GM13977 (cell line): ENCODE measurements around the gene FMNL2.

Experiments
- DNase-seq: peaks from one replicate; pipeline ENCODE4 v3.0.0; 2012; ENCODE audit warnings: low spot score
- CTCF ChIP-seq: IDR thresholded peaks from 2 replicates; pipeline ENCODE4 v1.5.1; 2012; ENCODE audit warnings: mild to moderate bottlenecking, control low read depth; ENCODE audit not compliant: insufficient read depth; ENCODE audit errors: extremely low read depth, missing control alignments
- in situ Hi-C: fragments of 300-500 bp; cut with MboI; formaldehyde crosslinking; loops from one replicate; pipeline ENCODE4 v1.12.0; 2022; ENCODE audit warnings: low sequenced_read_pairs, low pct_unique_long_range_greater_than_20kb, mixed read lengths, inconsistent platforms; ENCODE audit not compliant: unreplicated experiment

The FMNL2 gene

GRCh38 chr2:152335016-152335725 is at the start of gene FMNL2:
Gene FMNL2 (plus strand): TSS chr2:152335174.
- TF ChIP-seq CTCF, result no peak
- in situ Hi-C loops, result no loop called here
- DNase-seq, result peak; percentile 91

GRCh38 chr2:152292991-152293390 is 42.0 kb upstream of the FMNL2 start:
- TF ChIP-seq CTCF, result no peak
- DNase-seq, result no peak
- in situ Hi-C loops, result no loop called here

DNA sequence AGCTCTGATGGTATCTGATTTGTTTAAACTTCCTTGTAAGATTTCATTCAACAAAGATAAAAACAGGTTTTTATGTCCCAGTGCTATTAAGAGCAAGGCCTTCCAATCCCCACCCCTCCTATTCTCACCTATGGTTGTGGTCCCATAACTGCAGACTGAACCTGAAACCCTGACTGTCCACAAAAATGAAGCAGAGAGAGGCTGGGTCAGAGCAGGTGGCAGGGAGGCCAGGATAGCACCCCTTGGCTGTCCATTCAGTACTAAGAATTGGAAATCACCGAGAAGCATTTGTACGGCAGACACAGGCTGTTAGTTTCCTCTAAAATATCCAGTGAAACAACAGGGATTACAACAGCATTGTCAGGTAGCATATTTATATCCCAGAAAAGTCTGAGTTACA is 37.3 kb upstream of the FMNL2 start:
- no peak for DNase-seq
- in situ Hi-C loops, result no loop called here
- no peak for TF ChIP-seq CTCF

- no peak for DNase-seq
- TF ChIP-seq CTCF, result no peak
- in situ Hi-C loops, result no loop called here
These were observed 36.2 kb upstream of the FMNL2 start for GRCh38 chr2:152298754-152299153.

DNA sequence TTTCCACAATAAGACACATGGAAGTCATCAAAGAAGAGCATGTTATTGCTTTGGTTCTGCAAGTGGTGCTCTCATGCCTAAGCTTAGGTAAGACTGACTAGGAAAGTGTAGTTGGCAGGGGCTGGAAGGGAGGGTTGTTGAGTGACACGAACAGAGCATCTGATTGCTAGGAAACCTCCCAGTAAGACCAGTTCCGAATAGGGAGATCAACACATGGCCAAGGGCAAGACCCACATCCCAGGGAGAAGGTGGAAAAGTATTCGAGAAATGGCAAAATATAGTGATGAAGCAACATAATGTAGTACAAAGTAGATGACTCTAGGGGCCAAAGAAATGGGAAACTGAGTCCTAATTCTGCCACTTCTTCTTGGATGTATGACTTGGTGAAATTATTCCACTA is 33.8 kb upstream of the FMNL2 start:
- in situ Hi-C loops, result no loop called here
- TF ChIP-seq CTCF, result no peak
- DNase-seq, result no peak

GRCh38 chr2:152303951-152304350 is 31.0 kb upstream of the FMNL2 start:
- in situ Hi-C loops, result no loop called here
- DNase-seq, result no peak
- no peak for TF ChIP-seq CTCF

DNA sequence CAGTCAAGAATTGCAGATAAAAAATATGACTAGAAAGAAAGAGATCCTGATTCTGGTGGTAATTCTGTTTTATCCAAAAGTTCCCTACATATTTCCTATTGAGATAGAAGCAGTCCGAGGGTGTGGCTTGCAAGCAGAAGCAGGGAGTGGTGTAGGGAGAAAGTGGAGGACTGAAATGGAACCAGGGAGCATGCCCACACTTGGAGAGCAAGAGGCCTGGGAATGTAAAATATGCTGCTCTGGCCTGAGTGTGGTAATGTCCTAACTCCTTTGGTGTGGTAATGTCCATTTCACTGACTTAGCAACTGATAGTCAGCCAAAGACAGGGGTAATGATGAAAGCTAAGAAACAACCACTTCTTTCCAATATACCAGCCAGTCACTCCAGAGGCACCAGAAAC is 30.1 kb upstream of the FMNL2 start:
- DNase-seq, result no peak
- TF ChIP-seq CTCF, result no peak
- in situ Hi-C loops, result no loop called here
